ENCODE data around the gene PTPRB. TPM values are rescaled to one million over a fixed set of nuclear protein-coding genes. Genes with fewer than 3 reads are reported as not detected.

Gene PTPRB
- total and polyA plus RNA-seq, 12 donors: 8.0 to 46.3 (median 28.4) TPM

GRCh38 chr12:70644861-70645260, 7.6 kb upstream of the PTPRB start:
- DNase-seq: no peak
- no peaks in the 10 kb centered on the region for H3K9me3 ChIP-seq (replicated peaks in 1 of 3)
- H3K27me3 ChIP-seq: no peaks in the 10 kb centered on the region
- no peak for TF ChIP-seq POLR2A (IDR thresholded peaks at IDR 0.05)
- TF ChIP-seq, protein P1, sequence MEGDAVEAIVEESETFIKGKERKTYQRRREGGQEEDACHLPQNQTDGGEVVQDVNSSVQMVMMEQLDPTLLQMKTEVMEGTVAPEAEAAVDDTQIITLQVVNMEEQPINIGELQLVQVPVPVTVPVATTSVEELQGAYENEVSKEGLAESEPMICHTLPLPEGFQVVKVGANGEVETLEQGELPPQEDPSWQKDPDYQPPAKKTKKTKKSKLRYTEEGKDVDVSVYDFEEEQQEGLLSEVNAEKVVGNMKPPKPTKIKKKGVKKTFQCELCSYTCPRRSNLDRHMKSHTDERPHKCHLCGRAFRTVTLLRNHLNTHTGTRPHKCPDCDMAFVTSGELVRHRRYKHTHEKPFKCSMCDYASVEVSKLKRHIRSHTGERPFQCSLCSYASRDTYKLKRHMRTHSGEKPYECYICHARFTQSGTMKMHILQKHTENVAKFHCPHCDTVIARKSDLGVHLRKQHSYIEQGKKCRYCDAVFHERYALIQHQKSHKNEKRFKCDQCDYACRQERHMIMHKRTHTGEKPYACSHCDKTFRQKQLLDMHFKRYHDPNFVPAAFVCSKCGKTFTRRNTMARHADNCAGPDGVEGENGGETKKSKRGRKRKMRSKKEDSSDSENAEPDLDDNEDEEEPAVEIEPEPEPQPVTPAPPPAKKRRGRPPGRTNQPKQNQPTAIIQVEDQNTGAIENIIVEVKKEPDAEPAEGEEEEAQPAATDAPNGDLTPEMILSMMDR (IDR thresholded peaks at IDR 0.05): no peak
- H3K27ac ChIP-seq: no peak overlapping the region
- peaks cover 8 to 15% of the 10 kb centered on the region in 2 donors for H3K4me1 ChIP-seq (replicated peaks in 1 of 2)
- no peaks in the 10 kb centered on the region for H3K36me3 ChIP-seq (replicated peaks in 1 of 2)
- intact Hi-C loops (cut with DNase I): no loop called here
- 51 to 84% (median 57%) methylated on average over 2 of the region's 2 CpGs for WGBS, 4 donors
- H3K4me3 ChIP-seq: no peak overlapping the region

GRCh38 chr12:70643939-70644338, 6.7 kb upstream of the PTPRB start:
- Histone ChIP-seq H3K27me3 (peaks cover 3% of the 10 kb centered on the region), H3K4me3 (no peak overlapping the region), H3K4me1 (replicated peaks in 1 of 2) (peaks cover 8 to 15% of the 10 kb centered on the region in 2 donors), H3K36me3 (replicated peaks in 1 of 2) (no peaks in the 10 kb centered on the region), H3K9me3 (replicated peaks in 1 of 3) (no peaks in the 10 kb centered on the region), H3K27ac (no peak overlapping the region)
- intact Hi-C loops (cut with DNase I): no loop called here
- 81 to 88% (median 85%) methylated on average over 3 of the region's 3 CpGs for WGBS, 4 donors
- TF ChIP-seq POLR2A (IDR thresholded peaks at IDR 0.05): no peak
- TF ChIP-seq, protein P1 (IDR thresholded peaks at IDR 0.05): no peak
- DNase-seq: no peak

DNA sequence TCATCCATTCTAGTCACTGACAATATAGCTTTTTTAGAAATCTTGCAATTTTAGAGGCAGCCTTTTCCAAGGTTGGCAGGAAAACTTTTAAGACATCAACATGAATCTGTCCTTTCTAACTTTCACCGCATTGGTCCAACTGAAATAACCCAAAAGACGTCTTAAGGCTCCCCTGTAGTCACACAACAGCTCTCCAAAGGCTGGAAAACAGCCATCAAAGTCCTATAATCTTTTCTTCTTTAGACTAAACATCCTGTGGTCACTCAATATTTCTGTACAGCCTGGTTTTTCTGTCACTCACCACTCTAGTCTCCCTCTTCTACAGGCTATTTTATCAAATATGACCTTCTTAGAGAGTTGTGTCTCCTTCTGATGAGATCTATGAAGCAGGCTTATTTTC, 4.5 kb upstream of the PTPRB start:
- no peak for DNase-seq
- 80 to 88% (median 84%) methylated on average over 2 of the region's 2 CpGs for WGBS, 4 donors
- H3K4me3 ChIP-seq: no peak overlapping the region
- peaks cover 0 to 11% of the 10 kb centered on the region in 2 donors for H3K4me1 ChIP-seq (replicated peaks in 1 of 2)
- H3K27me3 ChIP-seq: peaks cover 3% of the 10 kb centered on the region
- no peaks in the 10 kb centered on the region for H3K36me3 ChIP-seq (replicated peaks in 1 of 2)
- no peaks in the 10 kb centered on the region for H3K9me3 ChIP-seq (replicated peaks in 1 of 3)
- TF ChIP-seq, protein P1 (IDR thresholded peaks at IDR 0.05): no peak
- TF ChIP-seq POLR2A (IDR thresholded peaks at IDR 0.05): no peak
- intact Hi-C loops (cut with DNase I): no loop called here
- no peak overlapping the region for H3K27ac ChIP-seq

GRCh38 chr12:70640901-70641300, 3.7 kb upstream of the PTPRB start:
- peaks cover 3% of the 10 kb centered on the region for H3K27me3 ChIP-seq
- H3K4me3 ChIP-seq: no peak overlapping the region
- WGBS, 4 donors: 80 to 100% (median 85%) methylated on average over 1 of the region's 1 CpG
- no peaks in the 10 kb centered on the region for H3K36me3 ChIP-seq (replicated peaks in 1 of 2)
- peaks cover 0 to 7% of the 10 kb centered on the region in 2 donors for H3K4me1 ChIP-seq (replicated peaks in 1 of 2)
- no peak overlapping the region for H3K27ac ChIP-seq
- intact Hi-C loops (cut with DNase I): no loop called here
- DNase-seq: no peak
- TF ChIP-seq, protein P1 (IDR thresholded peaks at IDR 0.05): no peak
- no peak for TF ChIP-seq POLR2A (IDR thresholded peaks at IDR 0.05)
- no peaks in the 10 kb centered on the region for H3K9me3 ChIP-seq (replicated peaks in 1 of 3)

Data from adrenal gland (tissue), 12 donors.